Liver (tissue), 9 donors: ENCODE data around the gene ONECUT1. TPM values are rescaled to one million over a fixed set of nuclear protein-coding genes. Genes with fewer than 3 reads are reported as not detected.

Experiments used
- DNase-seq: peaks from one replicate; pipeline ENCODE4 v3.0.0-alpha.2; 2017; ENCODE audit warnings: low spot score
- H3K27ac ChIP-seq, 2 donors: one replicate each; pipeline ENCODE4 v1.7.0; 2013; ENCODE audit warnings: inconsistent platforms in 2 of 2, low read length in 2 of 2, control low read depth in 1 of 2, low read depth in 1 of 2, mild to moderate bottlenecking in 1 of 2
- H3K27me3 ChIP-seq, 4 donors: one replicate each; pipeline versions ENCODE4 v1.6.1 to v1.7.0; 2013; ENCODE audit warnings: low read length in 3 of 4, inconsistent platforms in 1 of 4, mild to moderate bottlenecking in 1 of 4, moderate library complexity in 1 of 4; ENCODE audit not compliant: control insufficient read depth in 4 of 4, insufficient read depth in 4 of 4
- H3K36me3 ChIP-seq, 4 donors: one replicate each; pipeline versions ENCODE4 v1.6.1 to v1.7.0; 2013; ENCODE audit warnings: low read length in 3 of 4, mild to moderate bottlenecking in 3 of 4, low read depth in 1 of 4, moderate library complexity in 1 of 4; ENCODE audit not compliant: control insufficient read depth in 4 of 4, insufficient read depth in 3 of 4
- H3K4me1 ChIP-seq, 4 donors: one replicate each; pipeline versions ENCODE4 v1.6.1 to v1.7.0; 2013; ENCODE audit warnings: low read length in 3 of 4, mild to moderate bottlenecking in 3 of 4, moderate library complexity in 1 of 4; ENCODE audit not compliant: control insufficient read depth in 4 of 4, insufficient read depth in 4 of 4
- H3K4me3 ChIP-seq, 3 donors: one replicate each; pipeline versions ENCODE4 v1.6.1 to v1.7.0; 2013; ENCODE audit warnings: low read length in 3 of 3, control low read depth in 1 of 3, low read depth in 1 of 3, mild to moderate bottlenecking in 1 of 3
- H3K9ac ChIP-seq, 2 donors: one replicate each; pipeline ENCODE4 v1.7.0; 2013; ENCODE audit warnings: low read length in 2 of 2, mild to moderate bottlenecking in 2 of 2, moderate library complexity in 2 of 2, control low read depth in 1 of 2, low read depth in 1 of 2
- H3K9me3 ChIP-seq, 4 donors: one replicate each; pipeline versions ENCODE4 v1.6.1 to v1.7.0; 2013; ENCODE audit warnings: low read length in 3 of 4; ENCODE audit not compliant: control insufficient read depth in 4 of 4
- FOXA1 ChIP-seq: IDR thresholded peaks from 2 replicates; pipeline ENCODE4 v1.6.1; 2016; ENCODE audit warnings: antibody characterized with exemption
- FOXA2 ChIP-seq: IDR thresholded peaks from 2 replicates; pipeline ENCODE4 v1.6.1; 2016; ENCODE audit warnings: antibody characterized with exemption
- GABPA ChIP-seq, 2 donors: IDR thresholded peaks in 1 of 2; conservative IDR thresholded peaks in 1 of 2; 2 replicates each; pipeline ENCODE4 v1.6.1; 2016; ENCODE audit warnings: antibody characterized with exemption in 2 of 2, mild to moderate bottlenecking in 1 of 2, moderate library complexity in 1 of 2
- NR2F2 ChIP-seq: IDR thresholded peaks from 2 replicates; pipeline ENCODE4 v1.6.1; 2016; ENCODE audit warnings: antibody characterized with exemption
- RAD21 ChIP-seq, 2 donors: IDR thresholded peaks; 2 replicates each; pipeline ENCODE4 v1.6.1; 2016; ENCODE audit warnings: antibody characterized with exemption in 2 of 2, mild to moderate bottlenecking in 2 of 2
- RXRA ChIP-seq, 2 donors: IDR thresholded peaks; 2 replicates each; pipeline ENCODE4 v1.6.1; 2017 to 2018; ENCODE audit warnings: antibody characterized with exemption in 2 of 2, mild to moderate bottlenecking in 1 of 2
- SP1 ChIP-seq: IDR thresholded peaks from 2 replicates; pipeline ENCODE4 v1.6.1; 2018; ENCODE audit warnings: antibody characterized with exemption, mild to moderate bottlenecking
- TAF1 ChIP-seq: conservative IDR thresholded peaks from 2 replicates; pipeline ENCODE4 v1.6.1; 2016; ENCODE audit warnings: antibody characterized with exemption, mild to moderate bottlenecking
- YY1 ChIP-seq: IDR thresholded peaks from 2 replicates; pipeline ENCODE4 v1.6.1; 2016; ENCODE audit warnings: antibody characterized with exemption, mild to moderate bottlenecking
- WGBS: extraction: QIAGEN DNeasy Blood & Tissue Kit; methylation state at CpG from one replicate; pipeline ENCODE4 v1.1.7; 2013; 5-methylcytosine and 5-hydroxymethylcytosine counted together
- polyA plus RNA-seq, 2 donors: library from polyadenylated mRNA; stranded (reverse) in 1 of 2; unstranded in 1 of 2; fragments of 200-250 nt in 1 of 2; fragments of >200 nt in 1 of 2; fragmentation: Nextera tagmentation in 1 of 2; extraction: Ambion mirVana in 1 of 2; gene quantifications; one replicate each; pipeline versions ENCODE4 v1.2.1 to v1.2.3, GENCODE V29; 2013 to 2015
- total RNA-seq, 2 donors: library from RNA; depleted of rRNA; stranded (reverse); fragments of >200 nt; gene quantifications; one replicate each; pipeline ENCODE4 v1.2.3, GENCODE V29; 2014
- TF ChIP-seq, protein P1 (sequence below): IDR thresholded peaks from 2 replicates; pipeline ENCODE4 v1.6.1; 2016; ENCODE audit warnings: antibody characterized with exemption, mild to moderate bottlenecking
- TF ChIP-seq, protein P2 (sequence below): IDR thresholded peaks from 2 replicates; pipeline ENCODE4 v1.6.1; 2016; ENCODE audit warnings: antibody characterized with exemption
- TF ChIP-seq, protein P3 (sequence below): IDR thresholded peaks from 2 replicates; pipeline ENCODE4 v1.6.1; 2016; ENCODE audit warnings: antibody characterized with exemption
- donor health status: healthy.
- donor health status: healthy.
- donor health status: healthy.
- donor health status: healthy.
- donor health status: healthy.

Gene ONECUT1
- total and polyA plus RNA-seq, 4 donors: 7.7 to 51.0 (median 14.8) TPM

DNA sequence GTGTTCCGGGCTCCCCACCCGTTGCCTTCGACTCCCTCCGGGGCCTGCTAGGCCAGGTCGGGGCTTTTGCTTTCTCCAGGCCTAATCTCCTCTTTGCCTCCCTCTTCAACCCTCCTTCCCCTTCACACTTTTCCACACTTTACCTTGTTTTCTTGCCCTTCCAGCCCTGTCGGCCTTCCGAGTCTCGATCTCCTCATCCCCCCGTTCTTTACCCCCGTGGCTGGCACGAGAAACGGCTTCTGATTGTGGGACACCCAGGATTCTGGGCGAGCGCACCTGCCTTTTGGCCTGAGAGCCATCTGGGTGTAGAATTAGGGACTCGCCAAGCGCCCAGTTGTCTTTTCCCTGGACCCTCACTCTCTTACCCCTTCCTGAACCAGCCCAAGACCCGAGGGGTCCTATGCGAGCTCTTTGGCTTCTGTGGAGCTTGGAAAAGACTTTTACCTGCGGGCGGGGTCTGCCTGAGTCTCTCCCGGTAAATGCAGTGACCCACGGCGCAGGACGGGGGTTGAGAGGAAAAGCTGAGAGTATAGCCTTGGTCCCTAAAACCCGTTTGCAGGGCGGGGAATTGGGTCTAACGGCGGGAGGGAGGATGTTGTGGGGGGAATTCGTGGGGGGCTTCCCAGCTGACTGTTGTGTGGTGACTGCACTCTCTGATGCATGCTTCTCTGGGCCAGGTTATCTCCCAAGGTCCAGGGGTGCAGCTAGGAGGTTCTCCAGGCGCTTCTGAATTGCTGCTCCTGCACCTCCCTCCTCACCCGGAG, 5.5 kb upstream of the ONECUT1 start:
- no peaks in the 10 kb centered on the region for H3K27me3 ChIP-seq
- no peak for DNase-seq
- TF ChIP-seq, protein P1, sequence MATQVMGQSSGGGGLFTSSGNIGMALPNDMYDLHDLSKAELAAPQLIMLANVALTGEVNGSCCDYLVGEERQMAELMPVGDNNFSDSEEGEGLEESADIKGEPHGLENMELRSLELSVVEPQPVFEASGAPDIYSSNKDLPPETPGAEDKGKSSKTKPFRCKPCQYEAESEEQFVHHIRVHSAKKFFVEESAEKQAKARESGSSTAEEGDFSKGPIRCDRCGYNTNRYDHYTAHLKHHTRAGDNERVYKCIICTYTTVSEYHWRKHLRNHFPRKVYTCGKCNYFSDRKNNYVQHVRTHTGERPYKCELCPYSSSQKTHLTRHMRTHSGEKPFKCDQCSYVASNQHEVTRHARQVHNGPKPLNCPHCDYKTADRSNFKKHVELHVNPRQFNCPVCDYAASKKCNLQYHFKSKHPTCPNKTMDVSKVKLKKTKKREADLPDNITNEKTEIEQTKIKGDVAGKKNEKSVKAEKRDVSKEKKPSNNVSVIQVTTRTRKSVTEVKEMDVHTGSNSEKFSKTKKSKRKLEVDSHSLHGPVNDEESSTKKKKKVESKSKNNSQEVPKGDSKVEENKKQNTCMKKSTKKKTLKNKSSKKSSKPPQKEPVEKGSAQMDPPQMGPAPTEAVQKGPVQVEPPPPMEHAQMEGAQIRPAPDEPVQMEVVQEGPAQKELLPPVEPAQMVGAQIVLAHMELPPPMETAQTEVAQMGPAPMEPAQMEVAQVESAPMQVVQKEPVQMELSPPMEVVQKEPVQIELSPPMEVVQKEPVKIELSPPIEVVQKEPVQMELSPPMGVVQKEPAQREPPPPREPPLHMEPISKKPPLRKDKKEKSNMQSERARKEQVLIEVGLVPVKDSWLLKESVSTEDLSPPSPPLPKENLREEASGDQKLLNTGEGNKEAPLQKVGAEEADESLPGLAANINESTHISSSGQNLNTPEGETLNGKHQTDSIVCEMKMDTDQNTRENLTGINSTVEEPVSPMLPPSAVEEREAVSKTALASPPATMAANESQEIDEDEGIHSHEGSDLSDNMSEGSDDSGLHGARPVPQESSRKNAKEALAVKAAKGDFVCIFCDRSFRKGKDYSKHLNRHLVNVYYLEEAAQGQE: no peak
- TF ChIP-seq NR2F2: no peak
- TF ChIP-seq, protein P2, sequence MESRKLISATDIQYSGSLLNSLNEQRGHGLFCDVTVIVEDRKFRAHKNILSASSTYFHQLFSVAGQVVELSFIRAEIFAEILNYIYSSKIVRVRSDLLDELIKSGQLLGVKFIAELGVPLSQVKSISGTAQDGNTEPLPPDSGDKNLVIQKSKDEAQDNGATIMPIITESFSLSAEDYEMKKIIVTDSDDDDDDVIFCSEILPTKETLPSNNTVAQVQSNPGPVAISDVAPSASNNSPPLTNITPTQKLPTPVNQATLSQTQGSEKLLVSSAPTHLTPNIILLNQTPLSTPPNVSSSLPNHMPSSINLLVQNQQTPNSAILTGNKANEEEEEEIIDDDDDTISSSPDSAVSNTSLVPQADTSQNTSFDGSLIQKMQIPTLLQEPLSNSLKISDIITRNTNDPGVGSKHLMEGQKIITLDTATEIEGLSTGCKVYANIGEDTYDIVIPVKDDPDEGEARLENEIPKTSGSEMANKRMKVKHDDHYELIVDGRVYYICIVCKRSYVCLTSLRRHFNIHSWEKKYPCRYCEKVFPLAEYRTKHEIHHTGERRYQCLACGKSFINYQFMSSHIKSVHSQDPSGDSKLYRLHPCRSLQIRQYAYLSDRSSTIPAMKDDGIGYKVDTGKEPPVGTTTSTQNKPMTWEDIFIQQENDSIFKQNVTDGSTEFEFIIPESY: no peak

DNA sequence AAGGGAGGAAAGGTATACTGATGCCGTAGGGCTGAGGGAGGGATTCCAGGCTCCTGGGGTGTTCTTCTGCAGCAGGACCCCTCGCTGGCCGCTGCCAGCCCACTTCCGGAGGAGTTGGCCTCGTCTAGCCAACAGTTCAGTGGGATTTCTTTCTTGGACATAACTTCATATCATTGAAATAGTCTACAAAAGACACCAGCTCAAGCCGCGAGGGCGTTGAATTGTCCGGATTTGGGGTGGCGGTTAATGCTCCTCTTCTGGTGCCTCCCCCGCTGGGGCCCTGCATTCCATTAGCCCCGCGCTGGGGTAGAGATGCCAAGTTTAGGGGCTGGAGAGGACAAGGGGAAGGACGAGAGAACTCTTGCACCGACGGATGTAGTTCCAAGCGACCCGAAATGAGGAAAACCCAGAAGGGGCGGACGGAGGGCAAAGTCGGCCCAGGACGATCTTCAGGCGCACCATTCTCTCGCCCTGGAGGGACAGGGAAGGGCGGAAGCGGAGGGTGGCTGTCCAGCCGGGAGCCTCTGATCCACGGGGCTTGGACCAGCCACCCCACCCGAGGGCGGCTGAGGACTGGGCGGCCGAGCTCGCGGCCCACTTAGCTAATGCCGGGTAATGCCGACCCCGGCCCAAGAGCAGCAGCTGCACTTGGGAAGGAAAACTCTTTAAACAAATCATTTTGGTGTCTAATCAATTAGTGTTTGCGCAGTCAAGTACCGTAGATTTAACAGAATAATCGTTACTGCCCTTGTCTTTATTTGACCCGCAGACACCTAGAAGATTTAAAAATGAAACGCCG, 4.7 kb upstream of the ONECUT1 start:
- H3K4me1 ChIP-seq: peaks cover 7 to 38% (median 28%) of the 10 kb centered on the region in 4 donors
- H3K36me3 ChIP-seq: no peaks in the 10 kb centered on the region
- H3K27me3 ChIP-seq: no peaks in the 10 kb centered on the region
- 64% methylated on average over 43 of the region's 43 CpGs for WGBS
- H3K9ac ChIP-seq: no peak overlapping the region
- no peak for DNase-seq
- H3K4me3 ChIP-seq: no peak overlapping the region
- no peaks in the 10 kb centered on the region for H3K9me3 ChIP-seq
- TF ChIP-seq FOXA2 (no peak), RXRA (IDR thresholded peaks at IDR 0.05) (no peak), FOXA1 (no peak), RAD21 (IDR thresholded peaks at IDR 0.05) (no peak), SP1 (no peak), GABPA (IDR thresholded peaks at IDR 0.05 in 1 of 2, conservative IDR thresholded peaks at IDR 0.05 in 1 of 2) (no peak), YY1 (no peak), TAF1 (no peak)
- TF ChIP-seq, protein P3, sequence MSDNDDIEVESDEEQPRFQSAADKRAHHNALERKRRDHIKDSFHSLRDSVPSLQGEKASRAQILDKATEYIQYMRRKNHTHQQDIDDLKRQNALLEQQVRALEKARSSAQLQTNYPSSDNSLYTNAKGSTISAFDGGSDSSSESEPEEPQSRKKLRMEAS: no peak
- H3K27ac ChIP-seq: no peak overlapping the region

More for the DNA sequence above, 5.5 kb upstream of the ONECUT1 start:
- Histone ChIP-seq H3K9me3 (no peaks in the 10 kb centered on the region), H3K27ac (no peak overlapping the region), H3K4me3 (no peak overlapping the region), H3K36me3 (no peaks in the 10 kb centered on the region), H3K9ac (no peak overlapping the region), H3K4me1 (peaks cover 7 to 42% (median 32%) of the 10 kb centered on the region in 4 donors)
- WGBS: 63% methylated on average over 31 of the region's 31 CpGs
